HFFc6 (cell line): ENCODE data around the gene C4A. TPM values are rescaled to one million over a fixed set of nuclear protein-coding genes. Genes with fewer than 3 reads are reported as not detected.
"Not testable (repeated sequence)": the region's sequence is repeated elsewhere in the genome, so short reads cannot be mapped to it uniquely, and the experiment has no call there.

Experiments
- DNase-seq: peaks from one replicate; pipeline ENCODE4 v3.0.0-alpha.2; 2018
- H3K27ac Mint-ChIP-seq: 2 replicates; pipeline ENCODE4 v1.8.0; 2020; ENCODE audit warnings: mild to moderate bottlenecking, mixed read lengths
- H3K27me3 Mint-ChIP-seq: 2 replicates; pipeline ENCODE4 v1.8.0; 2021; ENCODE audit warnings: mild to moderate bottlenecking, moderate library complexity, mixed read lengths; ENCODE audit not compliant: insufficient read depth
- H3K36me3 Mint-ChIP-seq: 2 replicates; pipeline ENCODE4 v1.8.0; 2021; ENCODE audit warnings: low read depth, mixed read lengths
- H3K4me1 Mint-ChIP-seq: 2 replicates; pipeline ENCODE4 v1.8.0; 2020; ENCODE audit warnings: low read depth, mixed read lengths
- H3K4me3 Mint-ChIP-seq: 2 replicates; pipeline ENCODE4 v1.8.0; 2020; ENCODE audit warnings: mild to moderate bottlenecking, moderate library complexity, mixed read lengths
- H3K9me3 Mint-ChIP-seq: 2 replicates; pipeline ENCODE4 v1.8.0; 2020; ENCODE audit warnings: mild to moderate bottlenecking, mixed read lengths
- total RNA-seq, 6 experiments: library from RNA; stranded (reverse); fragmentation: NEBNext Ultra II Directional; extraction: Animal tissue kit (Norgen Biotek cat#: 25700); gene quantifications; 2 replicates in 1 of 6; 3 replicates in 5 of 6; pipeline ENCODE4 v1.2.3, GENCODE V29; 2021

C4A gene
- total RNA-seq, 6 experiments from 2014 or later, result 1.2 to 3.2 (median 2.0) TPM

DNA sequence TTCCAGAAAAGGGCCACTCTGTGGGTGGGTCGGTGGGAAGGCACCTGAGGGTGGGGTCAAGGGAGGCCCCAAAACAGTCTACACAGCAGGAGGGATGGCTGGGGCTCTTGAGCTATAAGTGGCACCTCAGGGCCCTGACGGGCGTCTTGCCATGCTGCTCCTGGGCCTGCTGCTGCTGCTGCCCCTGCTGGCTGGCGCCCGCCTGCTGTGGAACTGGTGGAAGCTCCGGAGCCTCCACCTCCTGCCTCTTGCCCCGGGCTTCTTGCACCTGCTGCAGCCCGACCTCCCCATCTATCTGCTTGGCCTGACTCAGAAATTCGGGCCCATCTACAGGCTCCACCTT is 23.7 kb downstream of the C4A start:
- not testable (repeated sequence) for H3K4me1 Mint-ChIP-seq, H3K27ac Mint-ChIP-seq, H3K36me3 Mint-ChIP-seq, DNase-seq, H3K27me3 Mint-ChIP-seq, H3K9me3 Mint-ChIP-seq, H3K4me3 Mint-ChIP-seq

DNA sequence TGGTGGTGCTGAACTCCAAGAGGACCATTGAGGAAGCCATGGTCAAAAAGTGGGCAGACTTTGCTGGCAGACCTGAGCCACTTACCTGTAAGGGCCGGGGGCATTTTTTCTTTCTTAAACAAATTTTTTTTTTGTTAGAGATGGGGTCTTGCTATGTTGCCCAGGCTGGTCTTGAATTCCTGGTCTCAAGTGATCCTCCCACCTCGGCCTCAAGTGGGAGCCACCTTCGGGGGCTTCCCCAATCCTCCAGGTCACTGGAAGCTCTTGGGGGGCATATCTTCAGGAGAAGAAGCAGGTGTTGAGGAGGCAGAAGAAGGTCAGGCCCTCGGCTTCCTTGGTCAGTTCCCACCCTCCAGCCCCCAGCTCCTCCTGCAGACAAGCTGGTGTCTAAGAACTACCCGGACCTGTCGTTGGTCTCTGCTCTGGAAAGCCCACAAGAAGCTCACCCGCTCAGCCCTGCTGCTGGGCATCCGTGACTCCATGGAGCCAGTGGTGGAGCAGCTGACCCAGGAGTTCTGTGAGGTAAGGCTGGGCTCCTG is 24.2 kb downstream of the C4A start:
- H3K4me1 Mint-ChIP-seq, H3K9me3 Mint-ChIP-seq, H3K4me3 Mint-ChIP-seq, H3K27ac Mint-ChIP-seq, H3K36me3 Mint-ChIP-seq, DNase-seq, H3K27me3 Mint-ChIP-seq: not testable (repeated sequence)

DNA sequence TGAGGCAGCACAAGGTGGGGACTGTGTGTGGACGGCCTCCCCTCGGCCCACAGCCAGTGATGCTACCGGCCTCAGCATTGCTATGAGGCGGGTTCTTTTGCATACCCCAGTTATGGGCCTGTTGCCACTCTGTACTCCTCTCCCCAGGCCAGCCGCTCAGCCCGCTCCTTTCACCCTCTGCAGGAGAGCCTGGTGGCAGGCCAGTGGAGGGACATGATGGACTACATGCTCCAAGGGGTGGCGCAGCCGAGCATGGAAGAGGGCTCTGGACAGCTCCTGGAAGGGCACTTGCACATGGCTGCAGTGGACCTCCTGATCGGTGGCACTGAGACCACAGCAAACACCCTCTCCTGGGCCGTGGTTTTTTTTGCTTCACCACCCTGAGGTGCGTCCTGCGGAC is 25.2 kb downstream of the C4A start:
- not testable (repeated sequence) for H3K36me3 Mint-ChIP-seq, DNase-seq, H3K27ac Mint-ChIP-seq, H3K4me3 Mint-ChIP-seq, H3K9me3 Mint-ChIP-seq, H3K27me3 Mint-ChIP-seq, H3K4me1 Mint-ChIP-seq

DNA sequence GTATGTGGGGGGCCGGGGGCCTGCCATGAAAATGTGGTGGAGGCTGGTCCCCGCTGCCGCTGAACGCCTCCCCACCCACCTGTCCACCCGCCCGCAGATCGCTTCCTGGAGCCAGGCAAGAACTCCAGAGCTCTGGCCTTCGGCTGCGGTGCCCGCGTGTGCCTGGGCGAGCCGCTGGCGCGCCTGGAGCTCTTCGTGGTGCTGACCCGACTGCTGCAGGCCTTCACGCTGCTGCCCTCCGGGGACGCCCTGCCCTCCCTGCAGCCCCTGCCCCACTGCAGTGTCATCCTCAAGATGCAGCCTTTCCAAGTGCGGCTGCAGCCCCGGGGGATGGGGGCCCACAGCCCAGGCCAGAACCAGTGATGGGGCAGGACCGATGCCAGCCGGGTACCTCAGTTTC is 26.2 kb downstream of the C4A start:
- H3K9me3 Mint-ChIP-seq, H3K27ac Mint-ChIP-seq, DNase-seq, H3K4me1 Mint-ChIP-seq, H3K4me3 Mint-ChIP-seq, H3K27me3 Mint-ChIP-seq, H3K36me3 Mint-ChIP-seq: not testable (repeated sequence)

DNA sequence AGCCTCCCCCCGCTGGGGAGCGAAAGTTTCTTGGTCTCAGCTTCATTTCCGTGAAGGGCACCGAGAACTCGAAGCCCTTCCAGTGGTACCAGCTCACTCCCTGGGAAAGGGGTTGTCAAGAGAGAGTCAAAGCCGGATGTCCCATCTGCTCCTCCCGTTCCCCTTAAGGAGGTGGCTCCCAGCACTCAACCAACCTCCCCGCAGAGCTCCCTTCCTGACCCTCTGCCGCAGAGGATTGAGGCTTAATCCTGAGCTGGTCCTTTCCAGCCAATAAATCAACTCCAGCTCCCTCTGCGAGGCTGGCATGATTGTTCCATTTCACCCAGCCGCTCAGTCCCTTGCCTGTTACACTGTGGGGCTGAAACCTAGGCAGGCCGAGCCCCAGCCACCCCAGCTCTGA is 26.8 kb downstream of the C4A start:
- not testable (repeated sequence) for H3K27ac Mint-ChIP-seq, H3K4me3 Mint-ChIP-seq, DNase-seq, H3K27me3 Mint-ChIP-seq, H3K36me3 Mint-ChIP-seq, H3K4me1 Mint-ChIP-seq, H3K9me3 Mint-ChIP-seq

DNA sequence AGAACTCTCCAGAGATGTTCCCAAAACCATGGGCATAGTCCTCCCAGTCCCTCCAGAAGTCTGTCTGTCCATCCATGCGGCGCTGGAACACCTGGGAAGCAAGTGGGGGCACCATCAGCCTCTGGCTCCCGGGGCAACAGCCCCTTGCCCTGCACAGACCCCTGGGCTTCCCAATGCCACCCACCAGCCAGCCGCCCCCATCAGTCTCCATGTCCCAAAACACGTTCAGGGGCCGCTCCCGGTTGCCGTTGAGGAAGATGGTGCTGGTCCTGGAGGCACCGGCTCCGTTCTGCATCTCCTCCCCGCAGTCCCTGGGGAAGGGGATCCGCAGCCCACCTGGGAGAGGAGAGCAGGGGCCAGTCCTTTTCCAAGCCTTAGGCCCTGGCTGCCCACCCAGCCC is 27.7 kb downstream of the C4A start:
- H3K9me3 Mint-ChIP-seq, H3K27ac Mint-ChIP-seq: not testable (repeated sequence)

DNA sequence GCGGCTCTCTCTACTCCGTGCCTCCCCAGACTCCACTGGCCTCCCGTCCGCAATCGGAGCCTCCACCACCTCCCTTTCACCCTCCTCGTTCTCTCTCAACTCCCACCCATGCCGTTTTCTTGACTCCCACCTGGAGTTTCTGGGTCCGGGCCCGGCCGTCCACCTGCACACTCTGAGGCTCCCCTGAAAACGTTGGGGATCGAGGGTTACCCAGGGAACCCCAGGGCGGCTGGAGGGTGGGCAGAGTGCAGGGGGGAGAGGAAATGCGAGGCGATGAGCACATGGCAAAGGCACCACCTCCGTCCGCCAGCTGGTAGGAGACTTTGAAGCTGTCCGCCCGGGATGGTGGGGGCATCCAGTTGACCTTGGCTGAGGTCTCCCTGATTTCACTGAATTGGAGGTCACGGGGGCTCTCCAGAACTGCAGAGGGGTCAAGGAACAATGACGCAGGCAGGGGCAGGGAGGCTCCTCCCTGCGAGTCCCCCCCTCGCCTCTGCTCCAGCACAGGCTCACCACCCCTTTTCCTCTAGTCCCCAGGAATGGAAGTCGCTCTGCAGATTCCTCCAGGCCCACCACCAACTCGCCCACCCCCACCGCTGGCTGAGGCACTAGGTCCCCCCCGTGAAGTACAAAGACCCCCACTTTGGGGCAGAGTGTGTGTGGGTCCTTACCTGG is 29.1 kb downstream of the C4A start:
- not testable (repeated sequence) for H3K27me3 Mint-ChIP-seq, H3K9me3 Mint-ChIP-seq, DNase-seq, H3K4me1 Mint-ChIP-seq, H3K4me3 Mint-ChIP-seq, H3K27ac Mint-ChIP-seq, H3K36me3 Mint-ChIP-seq

More for the DNA sequence above, 27.7 kb downstream of the C4A start:
- not testable (repeated sequence) for H3K27me3 Mint-ChIP-seq, H3K36me3 Mint-ChIP-seq, H3K4me3 Mint-ChIP-seq, DNase-seq, H3K4me1 Mint-ChIP-seq

DNA sequence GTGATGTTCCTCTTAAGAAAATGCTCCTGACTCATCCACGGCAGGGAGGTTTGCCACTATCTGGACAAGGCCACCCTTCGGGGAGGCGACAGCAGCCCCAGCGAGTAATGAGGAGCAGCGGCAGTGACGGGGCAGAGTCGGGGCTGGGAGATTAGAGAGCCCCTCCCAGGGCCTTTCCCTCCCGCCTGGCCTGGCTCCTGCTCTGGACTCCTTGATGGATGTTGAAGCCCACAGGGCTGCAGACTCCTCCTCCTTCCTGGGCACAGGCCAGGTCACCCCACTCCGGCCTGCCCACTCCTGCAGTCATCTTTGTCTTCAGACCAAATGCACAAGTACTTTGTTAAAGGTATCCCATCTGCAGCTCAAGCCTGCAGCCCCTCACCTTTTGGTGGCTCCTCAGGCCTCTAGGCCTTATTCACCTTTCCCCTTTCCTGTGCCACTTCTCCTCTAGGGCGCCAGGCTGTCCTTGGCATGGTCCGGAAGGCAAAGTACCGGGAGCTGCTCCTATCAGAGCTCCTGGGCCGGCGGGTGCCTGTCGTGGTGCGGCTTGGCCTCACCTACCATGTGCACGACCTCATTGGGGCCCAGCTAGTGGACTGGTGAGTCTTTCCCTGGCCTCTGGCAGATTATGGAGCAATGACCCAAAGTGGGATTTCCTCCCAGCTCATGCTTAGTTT is 31.2 kb downstream of the C4A start:
- not testable (repeated sequence) for H3K9me3 Mint-ChIP-seq, DNase-seq, H3K36me3 Mint-ChIP-seq, H3K4me3 Mint-ChIP-seq, H3K4me1 Mint-ChIP-seq, H3K27me3 Mint-ChIP-seq, H3K27ac Mint-ChIP-seq

DNA sequence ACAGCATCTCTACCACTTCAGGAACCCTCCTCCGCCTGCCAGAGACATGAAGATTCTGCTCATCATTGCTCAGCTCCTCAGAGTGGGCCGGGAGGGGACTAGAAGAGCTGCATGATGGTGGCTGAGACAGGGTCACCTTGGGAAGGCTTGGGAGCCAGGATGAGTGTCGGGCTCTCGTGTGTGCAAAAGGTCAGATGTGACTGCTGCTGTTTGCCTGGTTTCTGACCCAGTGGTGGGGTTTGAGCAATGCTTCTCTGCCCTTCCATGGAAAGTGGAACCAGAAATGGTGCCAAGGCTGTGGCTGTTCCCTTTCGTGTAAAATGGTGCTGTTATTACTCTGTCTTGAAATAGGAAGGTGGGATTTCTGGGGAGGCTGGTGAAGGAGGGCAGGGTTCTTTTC is 31.9 kb downstream of the C4A start:
- not testable (repeated sequence) for H3K27ac Mint-ChIP-seq, H3K27me3 Mint-ChIP-seq, H3K4me1 Mint-ChIP-seq, DNase-seq, H3K4me3 Mint-ChIP-seq, H3K9me3 Mint-ChIP-seq, H3K36me3 Mint-ChIP-seq

DNA sequence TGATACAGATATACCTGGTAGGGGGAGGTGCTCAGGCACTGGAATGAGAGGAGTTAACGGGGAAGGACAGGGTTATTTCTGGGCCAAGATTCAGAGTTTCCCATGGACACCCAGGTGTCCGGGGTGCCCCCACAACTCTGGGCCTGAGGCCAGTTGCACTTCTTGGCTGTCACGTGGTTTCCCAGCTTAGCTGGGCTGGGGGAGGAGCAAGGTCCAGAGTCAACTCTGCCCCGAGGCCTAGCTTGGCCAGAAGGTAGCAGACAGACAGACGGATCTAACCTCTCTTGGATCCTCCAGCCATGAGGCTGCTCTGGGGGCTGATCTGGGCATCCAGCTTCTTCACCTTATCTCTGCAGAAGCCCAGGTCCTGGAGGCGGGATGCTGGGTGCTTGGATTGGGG is 32.7 kb downstream of the C4A start, which contains the start of gene C4B:
Gene C4B, plus strand, starts transcription at position 249 of the 400 bp plus-strand sequence. Its CDS starts 51 bp downstream, at position 300.
- not testable (repeated sequence) for DNase-seq, H3K4me1 Mint-ChIP-seq, H3K9me3 Mint-ChIP-seq, H3K36me3 Mint-ChIP-seq, H3K4me3 Mint-ChIP-seq, H3K27ac Mint-ChIP-seq, H3K27me3 Mint-ChIP-seq

DNA sequence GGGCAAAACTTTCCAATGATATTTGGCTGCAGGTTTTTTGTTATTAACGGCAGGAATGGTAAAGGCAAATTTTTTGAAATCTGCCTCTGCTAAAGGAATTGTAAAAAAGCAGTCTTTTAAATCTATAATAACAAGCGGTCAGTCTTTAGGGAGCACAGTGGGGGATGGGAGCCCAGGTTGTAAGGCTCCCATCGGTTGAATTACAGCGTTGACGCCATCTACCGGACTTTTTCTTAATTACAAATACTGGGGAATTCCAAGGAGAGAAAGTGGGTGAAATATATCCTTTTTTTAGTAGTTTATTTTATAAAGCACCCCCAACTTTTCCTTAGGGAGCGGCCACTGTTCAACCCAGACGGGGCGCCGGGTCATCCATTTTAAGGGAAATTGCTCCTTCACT is 40.2 kb downstream of the C4A start:
- not testable (repeated sequence) for H3K9me3 Mint-ChIP-seq, H3K4me1 Mint-ChIP-seq, H3K27ac Mint-ChIP-seq, H3K36me3 Mint-ChIP-seq, H3K27me3 Mint-ChIP-seq, H3K4me3 Mint-ChIP-seq, DNase-seq

DNA sequence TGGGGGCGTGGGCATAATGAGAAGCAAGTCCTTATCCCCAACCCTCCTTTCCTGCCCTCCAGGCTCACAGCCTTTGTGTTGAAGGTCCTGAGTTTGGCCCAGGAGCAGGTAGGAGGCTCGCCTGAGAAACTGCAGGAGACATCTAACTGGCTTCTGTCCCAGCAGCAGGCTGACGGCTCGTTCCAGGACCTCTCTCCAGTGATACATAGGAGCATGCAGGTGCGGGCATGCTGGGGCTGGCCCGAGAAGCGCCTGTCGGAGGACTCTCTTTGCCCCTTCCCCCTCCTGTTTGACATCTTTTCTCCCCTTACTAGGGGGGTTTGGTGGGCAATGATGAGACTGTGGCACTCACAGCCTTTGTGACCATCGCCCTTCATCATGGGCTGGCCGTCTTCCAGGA is 46.8 kb downstream of the C4A start:
- H3K9me3 Mint-ChIP-seq, H3K27me3 Mint-ChIP-seq, H3K36me3 Mint-ChIP-seq: not testable (repeated sequence)

DNA sequence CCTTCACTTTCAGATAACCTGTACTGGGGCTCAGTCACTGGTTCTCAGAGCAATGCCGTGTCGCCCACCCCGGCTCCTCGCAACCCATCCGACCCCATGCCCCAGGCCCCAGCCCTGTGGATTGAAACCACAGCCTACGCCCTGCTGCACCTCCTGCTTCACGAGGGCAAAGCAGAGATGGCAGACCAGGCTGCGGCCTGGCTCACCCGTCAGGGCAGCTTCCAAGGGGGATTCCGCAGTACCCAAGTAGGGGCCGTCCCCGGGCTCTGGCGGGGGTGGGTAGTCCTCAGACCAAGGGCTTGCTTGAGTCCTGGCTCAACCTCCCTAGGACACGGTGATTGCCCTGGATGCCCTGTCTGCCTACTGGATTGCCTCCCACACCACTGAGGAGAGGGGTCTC is 47.7 kb downstream of the C4A start:
- H3K27me3 Mint-ChIP-seq, H3K4me3 Mint-ChIP-seq, H3K36me3 Mint-ChIP-seq, H3K27ac Mint-ChIP-seq, H3K9me3 Mint-ChIP-seq, H3K4me1 Mint-ChIP-seq, DNase-seq: not testable (repeated sequence)

More for the DNA sequence above, 46.8 kb downstream of the C4A start:
- not testable (repeated sequence) for H3K27ac Mint-ChIP-seq, H3K4me1 Mint-ChIP-seq, H3K4me3 Mint-ChIP-seq, DNase-seq

DNA sequence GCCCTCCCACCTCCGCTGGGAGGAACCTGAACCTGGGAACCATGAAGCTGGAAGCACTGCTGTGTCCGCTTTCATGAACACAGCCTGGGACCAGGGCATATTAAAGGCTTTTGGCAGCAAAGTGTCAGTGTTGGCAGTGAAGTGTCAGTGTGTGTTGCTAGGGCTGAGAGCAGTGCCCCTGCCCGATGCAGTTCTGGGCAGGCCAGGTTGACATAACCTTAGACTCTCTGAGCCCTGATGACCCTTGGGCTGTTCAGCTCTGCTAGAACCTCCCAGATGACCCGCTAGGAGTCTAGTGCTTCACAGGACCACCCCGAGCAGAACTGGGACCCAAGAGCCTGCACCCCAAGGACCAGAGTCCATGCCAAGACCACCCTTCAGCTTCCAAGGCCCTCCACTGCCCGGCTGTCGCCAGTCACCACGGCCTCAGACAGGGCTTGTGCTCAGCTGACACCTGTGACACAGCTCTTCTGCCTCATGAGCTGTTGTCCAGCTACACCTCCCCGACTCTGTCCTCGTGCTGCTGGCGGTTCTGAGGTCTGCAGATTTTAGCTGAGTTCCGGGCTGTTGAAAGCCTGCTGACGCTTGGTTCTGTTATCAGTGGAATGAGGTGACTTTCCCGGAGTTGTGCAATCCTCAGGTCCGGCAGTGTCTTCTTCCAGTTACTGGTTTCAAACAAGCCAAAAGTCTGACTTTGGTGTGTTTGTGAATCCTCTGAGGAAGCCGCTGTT is 53.6 kb downstream of the C4A start:
- not testable (repeated sequence) for H3K4me3 Mint-ChIP-seq, H3K27me3 Mint-ChIP-seq, H3K27ac Mint-ChIP-seq, DNase-seq, H3K36me3 Mint-ChIP-seq, H3K4me1 Mint-ChIP-seq, H3K9me3 Mint-ChIP-seq
